ENCODE data around the gene PRKCZ.

GRCh38 chr1:2056955-2057590 is 6.9 kb downstream of the PRKCZ start:
- TF ChIP-seq POLR2AphosphoS5 (IDR thresholded peaks at IDR 0.05; ENCODE audit: low read depth, low read length): no peak
- no peak for TF ChIP-seq CHD2 (IDR thresholded peaks at IDR 0.05; ENCODE audit: low read length, partially characterized antibody)
- TF ChIP-seq PBX3 (IDR thresholded peaks at IDR 0.05): no peak
- no peak for TF ChIP-seq EZH2phosphoT487 (IDR thresholded peaks at IDR 0.05; ENCODE audit: borderline replicate concordance, low read depth)
- TF ChIP-seq, protein P1, sequence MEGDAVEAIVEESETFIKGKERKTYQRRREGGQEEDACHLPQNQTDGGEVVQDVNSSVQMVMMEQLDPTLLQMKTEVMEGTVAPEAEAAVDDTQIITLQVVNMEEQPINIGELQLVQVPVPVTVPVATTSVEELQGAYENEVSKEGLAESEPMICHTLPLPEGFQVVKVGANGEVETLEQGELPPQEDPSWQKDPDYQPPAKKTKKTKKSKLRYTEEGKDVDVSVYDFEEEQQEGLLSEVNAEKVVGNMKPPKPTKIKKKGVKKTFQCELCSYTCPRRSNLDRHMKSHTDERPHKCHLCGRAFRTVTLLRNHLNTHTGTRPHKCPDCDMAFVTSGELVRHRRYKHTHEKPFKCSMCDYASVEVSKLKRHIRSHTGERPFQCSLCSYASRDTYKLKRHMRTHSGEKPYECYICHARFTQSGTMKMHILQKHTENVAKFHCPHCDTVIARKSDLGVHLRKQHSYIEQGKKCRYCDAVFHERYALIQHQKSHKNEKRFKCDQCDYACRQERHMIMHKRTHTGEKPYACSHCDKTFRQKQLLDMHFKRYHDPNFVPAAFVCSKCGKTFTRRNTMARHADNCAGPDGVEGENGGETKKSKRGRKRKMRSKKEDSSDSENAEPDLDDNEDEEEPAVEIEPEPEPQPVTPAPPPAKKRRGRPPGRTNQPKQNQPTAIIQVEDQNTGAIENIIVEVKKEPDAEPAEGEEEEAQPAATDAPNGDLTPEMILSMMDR (IDR thresholded peaks at IDR 0.05): no peak
- TF ChIP-seq EP300 (IDR thresholded peaks at IDR 0.05; ENCODE audit: borderline replicate concordance in 1 of 2, low read depth in 1 of 2, low read length in 1 of 2): no peak
- no peak for TF ChIP-seq SMC3 (IDR thresholded peaks at IDR 0.05; ENCODE audit: low read depth, low read length)
- no peak for TF ChIP-seq USF2 (IDR thresholded peaks at IDR 0.05; ENCODE audit: borderline replicate concordance, low read depth, low read length)
- TF ChIP-seq RCOR1 (IDR thresholded peaks at IDR 0.05; ENCODE audit: low read length): no peak
- TF ChIP-seq ZBTB33 (IDR thresholded peaks at IDR 0.05; ENCODE audit: borderline replicate concordance, low read depth): no peak
- no peak for TF ChIP-seq TEAD4 (IDR thresholded peaks at IDR 0.05; ENCODE audit: borderline replicate concordance, insufficient read depth)

Measured in SK-N-SH (cell line).